ENCODE results near the gene PIP4K2B.

DNA sequence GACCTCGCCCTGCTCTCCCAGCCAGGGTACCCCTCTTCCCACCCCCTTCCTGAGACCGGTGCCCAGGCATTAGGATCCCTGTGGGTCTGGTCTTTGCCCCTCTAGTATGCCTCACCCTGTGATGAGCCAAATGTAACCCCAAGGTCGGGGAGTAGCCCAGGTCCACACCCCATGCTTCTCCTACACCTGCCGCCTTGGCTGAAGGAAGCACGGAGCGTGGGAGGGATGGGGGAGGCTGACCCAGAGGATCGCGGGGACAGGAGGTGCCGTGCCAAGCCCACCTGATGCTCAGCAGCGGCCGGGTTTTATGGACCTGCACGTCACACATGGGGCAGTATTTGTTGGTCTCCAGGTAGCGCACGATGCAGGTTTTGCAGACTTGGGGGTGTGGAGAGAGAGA, 60.1 kb downstream of the PIP4K2B start:
- TF ChIP-seq, protein P1, sequence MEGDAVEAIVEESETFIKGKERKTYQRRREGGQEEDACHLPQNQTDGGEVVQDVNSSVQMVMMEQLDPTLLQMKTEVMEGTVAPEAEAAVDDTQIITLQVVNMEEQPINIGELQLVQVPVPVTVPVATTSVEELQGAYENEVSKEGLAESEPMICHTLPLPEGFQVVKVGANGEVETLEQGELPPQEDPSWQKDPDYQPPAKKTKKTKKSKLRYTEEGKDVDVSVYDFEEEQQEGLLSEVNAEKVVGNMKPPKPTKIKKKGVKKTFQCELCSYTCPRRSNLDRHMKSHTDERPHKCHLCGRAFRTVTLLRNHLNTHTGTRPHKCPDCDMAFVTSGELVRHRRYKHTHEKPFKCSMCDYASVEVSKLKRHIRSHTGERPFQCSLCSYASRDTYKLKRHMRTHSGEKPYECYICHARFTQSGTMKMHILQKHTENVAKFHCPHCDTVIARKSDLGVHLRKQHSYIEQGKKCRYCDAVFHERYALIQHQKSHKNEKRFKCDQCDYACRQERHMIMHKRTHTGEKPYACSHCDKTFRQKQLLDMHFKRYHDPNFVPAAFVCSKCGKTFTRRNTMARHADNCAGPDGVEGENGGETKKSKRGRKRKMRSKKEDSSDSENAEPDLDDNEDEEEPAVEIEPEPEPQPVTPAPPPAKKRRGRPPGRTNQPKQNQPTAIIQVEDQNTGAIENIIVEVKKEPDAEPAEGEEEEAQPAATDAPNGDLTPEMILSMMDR (IDR thresholded peaks at IDR 0.05): no peak
- TF ChIP-seq EZH2 (IDR thresholded peaks at IDR 0.05; ENCODE audit: borderline replicate concordance, insufficient read depth, low read depth, low read length, poor library complexity, severe bottlenecking): no peak

Measured in B cell (primary cell).